HepG2 (cell line): ENCODE measurements around the gene CARD9. TPM values are rescaled to one million over a fixed set of nuclear protein-coding genes. Genes with fewer than 3 reads are reported as not detected.

ENCODE experiments used
- ATRX ChIP-seq: sonication (generic); formaldehyde crosslinking; IDR thresholded peaks from 2 replicates; pipeline ENCODE4 v1.4.0; 2020; ENCODE audit warnings: missing genetic modification reagents, borderline replicate concordance
- BRF2 ChIP-seq: sonication (generic); formaldehyde crosslinking; IDR thresholded peaks from 2 replicates; pipeline ENCODE4 v1.8.1; 2022; ENCODE audit warnings: mild to moderate bottlenecking, missing genetic modification reagents
- ELF4 ChIP-seq: sonication (generic); formaldehyde crosslinking; IDR thresholded peaks from 2 replicates; pipeline ENCODE4 v1.5.0; 2020; ENCODE audit warnings: missing genetic modification reagents, mild to moderate bottlenecking, moderate library complexity, borderline replicate concordance
- GATAD2A ChIP-seq: IDR thresholded peaks from 2 replicates; pipeline ENCODE4 v1.6.1; 2016
- HNF4G ChIP-seq, 2 experiments: sonication (generic) in 1 of 2; formaldehyde crosslinking in 1 of 2; IDR thresholded peaks; 2 replicates each; pipeline versions ENCODE4 v1.4.0 to v1.6.1; 2011 to 2020; ENCODE audit warnings: borderline replicate concordance in 2 of 2, low read depth in 2 of 2, mild to moderate bottlenecking in 2 of 2, low read length in 1 of 2, missing genetic modification reagents in 1 of 2, moderate library complexity in 1 of 2
- IKZF1 ChIP-seq: fragments of 450-650 bp; IDR thresholded peaks from 2 replicates; pipeline ENCODE4 v1.7.1; 2016
- RELA ChIP-seq: sonication (generic); formaldehyde crosslinking; IDR thresholded peaks from 2 replicates; pipeline ENCODE4 v1.4.0; 2020; ENCODE audit warnings: missing genetic modification reagents
- THAP7 ChIP-seq: sonication (generic); formaldehyde crosslinking; IDR thresholded peaks from 2 replicates; pipeline ENCODE4 v1.8.1; 2023; ENCODE audit warnings: mild to moderate bottlenecking, missing genetic modification reagents
- TIGD3 ChIP-seq: sonication (generic); formaldehyde crosslinking; IDR thresholded peaks from 2 replicates; pipeline ENCODE4 v1.5.1; 2020; ENCODE audit warnings: mild to moderate bottlenecking, missing genetic modification reagents, borderline replicate concordance
- ZNF256 ChIP-seq: sonication (generic); formaldehyde crosslinking; conservative IDR thresholded peaks from 2 replicates; pipeline ENCODE4 v1.4.0; 2020; ENCODE audit warnings: missing genetic modification reagents
- ZNF318 ChIP-seq: sonication (generic); formaldehyde crosslinking; IDR thresholded peaks from 2 replicates; pipeline ENCODE4 v1.4.0; 2020; ENCODE audit warnings: mild to moderate bottlenecking, missing genetic modification reagents
- ZNF550 ChIP-seq: sonication (generic); formaldehyde crosslinking; IDR thresholded peaks from 2 replicates; pipeline ENCODE4 v1.4.0; 2020; ENCODE audit warnings: mild to moderate bottlenecking, missing genetic modification reagents, borderline replicate concordance
- ZNF629 ChIP-seq: sonication (generic); formaldehyde crosslinking; conservative IDR thresholded peaks from 2 replicates; pipeline ENCODE4 v1.5.0; 2020; ENCODE audit warnings: missing genetic modification reagents
- ZNF773 ChIP-seq: sonication (generic); formaldehyde crosslinking; IDR thresholded peaks from 2 replicates; pipeline ENCODE4 v1.4.0; 2020; ENCODE audit warnings: missing genetic modification reagents, borderline replicate concordance
- polyA plus RNA-seq, 8 experiments: library from polyadenylated mRNA; depleted of rRNA in 3 of 8; stranded (reverse) in 7 of 8; unstranded in 1 of 8; fragments of >200 nt; fragmentation: Illumina TruSeq in 4 of 8; extraction: Trizol in 4 of 8; gene quantifications; 2 replicates each; pipeline versions ENCODE4 v1.2.1 to v1.2.3, GENCODE V29; 2011 to 2016; ENCODE audit warnings: low read depth in 4 of 8, missing spikeins in 1 of 8, mixed read lengths in 1 of 8; ENCODE audit not compliant: insufficient read depth in 1 of 8
- total RNA-seq, 5 experiments: library from RNA; depleted of rRNA; stranded (reverse); fragments of >200 nt; fragmentation: Illumina TruSeq; extraction: Trizol; gene quantifications; 2 replicates each; pipeline ENCODE4 v1.2.3, GENCODE V29; 2016; ENCODE audit warnings: low read depth in 1 of 5

The CARD9 gene
- total and polyA plus RNA-seq, 2 of the 13 experiments (the other 11 are each of a cell fraction or from before 2014, with no cell fraction given) = 3.3 to 7.4 TPM

- TF ChIP-seq ZNF550 (CRISPR knock-in tag) (no peak), IKZF1 (no peak), THAP7 (no peak), ZNF773 (peak; percentile 80; the same call in 1 of the 2 replicates), ZNF318 (CRISPR knock-in tag) (peak; percentile 96), ELF4 (CRISPR knock-in tag) (no peak; the same call in 1 of the 2 replicates), RELA (CRISPR knock-in tag) (no peak), HNF4G (IDR thresholded peaks at IDR 0.05; ENCODE audit: borderline replicate concordance, low read depth, low read length) (no peak), HNF4G (CRISPR knock-in tag; IDR thresholded peaks at IDR 0.05; ENCODE audit: borderline replicate concordance, low read depth) (peak; percentile 69; the same call in 1 of the 2 replicates), ZNF629 (CRISPR knock-in tag) (no peak), ZNF256 (no peak), TIGD3 (CRISPR knock-in tag) (no peak), ATRX (CRISPR knock-in tag) (no peak), BRF2 (peak; percentile 77), GATAD2A (CRISPR knock-in tag) (no peak)
Measured at GRCh38 chr9:136363106-136363948, 10.1 kb downstream of the CARD9 start, which contains the start of gene DNLZ (continued).
